ENCODE results near the gene KLHL25. TPM values are rescaled to one million over a fixed set of nuclear protein-coding genes. Genes with fewer than 3 reads are reported as not detected.
A peak's percentile ranks its signal among the peaks of the same experiment; 100 is the strongest.
"Not testable (repeated sequence)": the region's sequence is repeated elsewhere in the genome, so short reads cannot be mapped to it uniquely, and the experiment has no call there.

The KLHL25 gene, protein sequence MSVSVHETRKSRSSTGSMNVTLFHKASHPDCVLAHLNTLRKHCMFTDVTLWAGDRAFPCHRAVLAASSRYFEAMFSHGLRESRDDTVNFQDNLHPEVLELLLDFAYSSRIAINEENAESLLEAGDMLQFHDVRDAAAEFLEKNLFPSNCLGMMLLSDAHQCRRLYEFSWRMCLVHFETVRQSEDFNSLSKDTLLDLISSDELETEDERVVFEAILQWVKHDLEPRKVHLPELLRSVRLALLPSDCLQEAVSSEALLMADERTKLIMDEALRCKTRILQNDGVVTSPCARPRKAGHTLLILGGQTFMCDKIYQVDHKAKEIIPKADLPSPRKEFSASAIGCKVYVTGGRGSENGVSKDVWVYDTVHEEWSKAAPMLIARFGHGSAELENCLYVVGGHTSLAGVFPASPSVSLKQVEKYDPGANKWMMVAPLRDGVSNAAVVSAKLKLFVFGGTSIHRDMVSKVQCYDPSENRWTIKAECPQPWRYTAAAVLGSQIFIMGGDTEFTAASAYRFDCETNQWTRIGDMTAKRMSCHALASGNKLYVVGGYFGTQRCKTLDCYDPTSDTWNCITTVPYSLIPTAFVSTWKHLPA
- total RNA-seq: 4.5 and 6.6 TPM in 2 replicates
- 3.7 TPM for polyA plus RNA-seq (2012)

DNA sequence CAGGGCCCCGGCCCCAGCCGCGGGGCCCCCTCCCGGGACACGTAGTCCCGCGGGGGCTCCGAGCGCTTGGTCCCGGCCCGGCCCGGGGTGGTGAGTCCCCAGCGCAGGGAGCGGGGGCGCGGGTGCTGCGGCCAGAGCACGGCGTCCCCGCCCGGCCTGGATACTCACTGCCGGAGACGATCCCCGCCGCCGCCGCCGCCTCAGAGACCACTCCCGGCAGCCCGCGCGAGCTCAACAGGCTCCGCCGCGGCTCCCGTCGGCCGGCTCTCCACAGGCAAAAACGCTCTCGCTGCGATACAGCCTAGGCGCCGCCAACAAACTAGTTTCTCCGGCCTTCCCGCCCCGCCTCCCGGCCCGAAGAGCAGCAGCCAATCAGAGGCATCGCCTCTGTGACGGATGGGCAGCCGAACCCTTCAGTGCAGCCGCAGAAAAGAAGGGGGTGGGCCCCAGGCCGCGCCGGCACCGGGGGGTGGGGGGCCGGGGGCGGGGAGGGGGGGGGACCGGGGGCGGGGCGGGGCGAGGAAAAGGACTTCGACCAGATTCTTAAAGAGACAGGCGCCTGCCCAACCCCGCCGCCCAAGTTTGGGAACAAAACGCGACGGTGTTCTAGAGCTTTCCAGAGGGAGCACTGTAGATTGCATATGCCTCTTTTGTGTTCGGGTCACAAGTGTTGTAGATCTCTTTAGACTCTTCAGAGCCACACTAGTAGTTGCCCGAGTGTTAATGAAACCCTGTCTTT lies at the start of gene KLHL25:
TSS of gene KLHL25 (minus strand) at position 328 of the 739 bp plus-strand sequence. CDS start 25,115 bp downstream, outside the sequence.
- peak; percentile 96 for DNase-seq (ENCODE audit: low read depth)

DNA sequence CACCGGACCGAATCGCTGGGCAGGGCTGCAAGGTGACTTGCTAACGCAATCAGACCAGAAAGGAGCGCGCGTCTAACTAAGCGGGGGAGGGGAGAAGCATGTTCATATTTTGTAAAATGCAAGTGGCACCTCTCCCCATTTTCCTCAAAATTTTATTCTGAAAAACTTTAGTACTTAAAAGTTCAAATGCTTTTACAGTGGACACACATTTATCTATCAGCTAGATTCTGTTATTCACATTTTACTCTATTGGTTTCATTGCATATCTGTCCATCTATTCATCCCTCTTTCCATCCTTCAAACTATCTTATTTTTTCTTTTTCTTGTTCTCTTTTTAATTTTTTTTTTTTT lies 46.1 kb upstream of the KLHL25 start:
- DNase-seq (ENCODE audit: low read depth): no peak

DNA sequence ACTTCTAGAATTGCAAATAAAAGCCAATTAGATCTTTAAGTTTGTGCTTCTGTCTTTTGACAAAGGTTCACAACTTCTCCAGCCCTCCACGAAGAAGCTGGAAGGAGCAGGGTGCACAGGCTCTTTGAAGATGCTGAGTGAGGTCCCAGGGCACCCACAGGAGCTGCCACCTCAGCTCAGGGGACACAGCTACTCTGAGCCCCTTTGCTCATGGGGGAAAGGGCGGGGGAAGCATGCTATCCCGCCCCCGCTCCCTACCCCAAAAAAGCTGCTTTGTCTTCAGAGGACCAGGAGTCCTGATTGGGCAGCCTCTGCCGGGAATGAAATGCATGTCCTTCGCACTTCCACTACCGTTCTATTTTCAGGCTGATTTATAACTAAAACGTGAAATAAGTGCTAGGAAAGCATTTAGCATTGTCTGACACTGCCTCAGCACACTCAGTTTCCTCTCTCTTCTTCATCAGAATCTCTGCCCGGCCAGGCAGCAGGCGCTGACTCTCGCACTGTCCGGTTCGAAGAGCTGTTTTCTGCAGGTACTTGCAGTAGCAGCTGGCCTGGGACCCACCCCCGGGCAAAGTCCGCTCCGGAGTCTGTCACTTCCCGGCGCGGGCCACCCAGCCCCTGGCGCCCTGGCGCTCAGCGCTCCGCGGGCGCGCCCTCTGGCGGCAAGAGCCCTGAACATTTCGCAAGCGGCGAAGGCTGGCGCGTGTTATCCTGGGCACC lies 45.5 kb upstream of the KLHL25 start:
- DNase-seq (ENCODE audit: low read depth): peak; percentile 79

DNA sequence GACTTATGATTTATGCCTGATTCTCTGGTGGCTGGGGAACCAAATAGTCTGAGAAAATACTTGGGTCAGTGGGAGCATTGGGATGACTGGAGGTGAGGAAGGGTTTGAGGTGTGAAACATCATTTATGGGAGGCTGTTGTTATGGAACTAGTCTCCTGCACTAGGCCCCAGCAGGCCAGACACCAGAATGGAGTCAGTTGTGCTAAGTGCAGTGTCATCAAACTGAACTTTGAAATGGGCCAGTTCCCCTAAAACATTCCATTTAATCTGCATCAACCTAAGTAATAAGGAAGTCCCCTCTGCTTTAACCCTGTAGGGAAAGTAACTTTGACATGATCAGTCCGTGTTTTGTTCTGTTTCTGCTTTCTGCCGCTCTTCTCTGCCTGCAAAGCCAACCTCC lies 44.9 kb upstream of the KLHL25 start:
- no peak for DNase-seq (ENCODE audit: low read depth)

DNA sequence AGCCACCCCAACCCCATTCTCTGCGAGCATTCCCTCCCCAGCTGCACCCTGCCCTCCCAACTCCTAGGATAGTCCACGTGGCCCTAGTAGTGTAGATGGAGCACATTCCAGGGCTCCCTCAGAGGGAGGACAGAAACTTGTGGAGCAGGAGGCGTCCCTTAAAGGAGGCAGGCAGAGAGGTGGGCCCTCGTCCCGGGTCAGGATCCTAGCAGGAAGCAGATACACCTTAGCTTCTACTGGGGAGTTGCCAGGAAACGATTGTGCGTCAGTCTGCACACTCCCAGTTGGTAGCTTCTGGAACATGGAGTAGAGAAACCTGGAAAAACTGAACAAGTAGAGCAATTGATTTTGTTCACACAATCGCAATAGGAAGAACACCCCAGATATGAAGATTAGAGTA lies 43.9 kb upstream of the KLHL25 start:
- DNase-seq (ENCODE audit: low read depth): no peak

DNA sequence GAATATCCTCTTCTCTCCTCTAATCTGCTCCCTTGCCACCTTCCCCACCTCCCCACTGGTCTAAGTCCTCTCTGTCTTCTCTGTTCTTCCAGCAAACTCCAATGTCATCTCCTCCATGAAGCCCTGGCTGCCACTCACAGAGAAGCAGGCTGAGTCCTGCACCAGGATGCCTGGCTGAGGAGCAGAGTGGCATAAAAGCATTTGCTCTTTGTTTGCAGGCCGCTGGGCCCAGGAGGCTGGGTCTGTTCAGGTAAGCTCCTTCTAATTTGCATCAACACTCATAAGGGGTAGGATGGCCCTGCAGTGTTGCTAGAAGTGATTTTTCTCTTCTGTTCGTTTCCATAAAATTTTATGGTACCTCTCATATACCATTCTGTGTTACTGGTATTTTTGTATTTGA lies 43.2 kb upstream of the KLHL25 start:
- no peak for DNase-seq (ENCODE audit: low read depth)

DNA sequence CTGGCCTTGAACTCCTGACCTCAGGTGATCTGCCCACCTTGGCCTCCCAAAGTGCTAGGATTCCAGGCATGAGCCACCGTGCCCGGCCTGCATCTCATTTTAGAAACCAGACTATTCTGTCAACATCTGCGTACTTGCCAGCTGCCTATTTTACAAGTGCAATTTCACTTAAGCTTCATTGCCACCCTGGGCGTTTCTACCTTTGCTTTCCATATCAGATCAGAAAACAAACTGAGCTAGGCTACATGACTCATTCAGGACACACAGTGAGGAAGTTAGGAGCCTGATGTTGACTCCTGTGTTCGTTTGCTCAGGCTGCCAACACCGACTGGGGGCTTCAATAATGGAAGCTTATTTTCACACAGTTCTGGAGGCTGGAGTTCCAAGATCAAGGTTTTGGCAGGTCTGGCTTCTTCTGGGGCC lies 42.3 kb upstream of the KLHL25 start:
- DNase-seq (ENCODE audit: low read depth): no peak

DNA sequence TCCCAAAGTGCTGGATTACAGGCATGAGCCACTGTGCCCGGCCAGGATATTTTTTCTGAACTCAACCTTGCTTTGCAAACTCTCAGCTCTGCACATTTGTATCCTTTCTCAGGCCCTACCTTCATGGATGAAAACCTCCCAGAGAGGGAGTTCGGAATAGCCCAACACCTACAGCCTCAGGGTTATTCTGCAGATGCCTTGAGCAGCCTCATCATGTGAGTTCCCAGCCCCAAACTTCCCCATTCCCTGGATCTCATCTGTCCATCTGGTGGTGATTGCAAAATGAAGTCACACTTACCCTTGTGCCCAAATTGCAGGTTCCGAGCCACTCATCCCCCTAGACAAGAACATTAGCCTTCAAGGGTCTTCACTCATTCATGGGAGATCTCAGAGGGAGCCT lies 39.9 kb upstream of the KLHL25 start:
- DNase-seq (ENCODE audit: low read depth): no peak

DNA sequence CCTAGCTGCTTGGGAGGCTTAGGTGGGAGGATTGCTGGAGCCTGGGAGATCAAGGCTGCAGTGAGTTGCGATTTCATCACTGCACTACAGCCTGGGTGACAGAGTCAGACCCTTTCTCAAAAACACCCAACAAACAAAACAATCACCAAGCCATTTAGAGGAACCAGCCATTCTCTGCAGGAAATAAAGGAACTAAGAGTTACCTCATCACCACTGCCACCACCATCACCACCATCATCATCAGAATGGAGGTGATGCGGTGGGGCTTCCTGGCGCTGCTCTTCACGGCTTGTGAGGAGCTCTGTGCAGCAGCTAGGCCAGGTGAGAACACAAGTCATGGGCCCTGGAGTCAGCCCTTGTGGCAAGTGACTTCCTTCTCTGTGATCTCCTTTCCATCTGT lies 37.7 kb upstream of the KLHL25 start:
- no peak for DNase-seq (ENCODE audit: low read depth)

DNA sequence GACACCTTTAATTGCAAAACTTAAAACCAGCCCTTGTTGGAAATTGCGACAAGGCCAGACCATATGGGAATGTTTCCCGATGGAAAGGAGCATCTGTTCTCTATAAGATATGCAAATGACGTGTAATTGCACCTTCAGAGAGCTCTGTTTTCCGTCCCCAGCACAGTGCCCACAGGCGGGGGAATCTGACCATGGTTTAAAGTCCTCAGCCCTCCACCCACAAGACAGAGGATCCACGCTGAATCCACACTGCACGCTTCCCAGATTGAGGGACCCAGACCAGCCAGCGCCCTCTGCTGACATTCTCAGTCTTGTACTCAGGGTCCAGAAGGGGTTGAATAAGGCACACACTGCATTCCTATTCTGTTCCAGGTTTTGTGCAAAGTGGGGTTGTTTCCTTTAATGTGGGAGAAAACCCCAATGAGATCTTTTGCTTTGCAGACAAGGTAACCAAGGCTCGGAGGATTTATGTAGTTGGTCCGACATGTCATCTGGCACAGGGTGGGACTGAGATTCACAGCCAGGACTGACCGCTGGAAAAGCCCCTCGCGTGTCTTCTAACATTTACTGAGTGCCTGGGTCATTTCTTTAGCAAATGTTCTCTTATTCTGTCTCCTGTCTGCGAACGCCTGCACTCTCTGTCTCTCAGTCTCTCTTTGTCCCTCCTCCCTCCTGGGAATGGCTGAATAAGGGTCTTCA lies 36.8 kb upstream of the KLHL25 start:
- DNase-seq (ENCODE audit: low read depth): peak; percentile 60

DNA sequence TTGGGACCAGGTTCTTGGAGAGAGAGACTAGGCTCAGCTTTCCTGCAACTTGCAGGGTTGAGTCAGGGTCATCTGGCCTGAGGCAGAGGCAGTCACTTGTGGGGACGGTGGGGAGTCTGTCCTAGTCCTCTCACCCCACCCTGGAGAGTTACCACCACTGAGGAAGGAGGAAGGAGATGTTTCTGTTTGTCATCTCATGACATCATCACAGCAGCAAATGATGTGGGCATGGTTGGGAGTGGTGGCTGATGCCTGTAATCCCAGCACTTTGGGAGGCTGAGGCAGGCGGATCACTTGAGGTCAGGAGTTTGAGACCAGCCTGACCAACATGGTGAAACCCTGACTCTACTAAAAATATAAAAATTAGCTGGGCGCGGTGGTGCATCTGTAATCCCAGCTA lies 35.0 kb upstream of the KLHL25 start:
- not testable (repeated sequence) for DNase-seq (ENCODE audit: low read depth)

DNA sequence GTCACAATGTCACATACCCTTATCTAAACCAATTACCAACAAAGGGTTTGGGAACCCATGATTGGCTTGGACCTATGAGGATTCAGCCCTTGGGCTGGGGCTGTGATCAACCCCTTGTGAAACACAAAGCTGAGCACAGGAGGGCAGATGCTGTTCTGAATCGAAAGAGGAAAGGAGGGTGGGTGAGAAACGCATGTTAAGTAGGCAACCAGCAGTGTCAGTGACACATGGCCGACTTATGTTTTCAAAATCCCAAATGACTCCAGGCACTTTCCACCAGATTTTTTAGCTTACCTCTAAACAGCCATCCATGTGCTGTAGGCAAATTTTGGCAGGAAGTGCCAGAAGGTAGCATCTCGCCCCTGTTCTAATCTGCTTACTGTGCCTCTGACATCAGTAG lies 34.1 kb upstream of the KLHL25 start:
- no peak for DNase-seq (ENCODE audit: low read depth)

DNA sequence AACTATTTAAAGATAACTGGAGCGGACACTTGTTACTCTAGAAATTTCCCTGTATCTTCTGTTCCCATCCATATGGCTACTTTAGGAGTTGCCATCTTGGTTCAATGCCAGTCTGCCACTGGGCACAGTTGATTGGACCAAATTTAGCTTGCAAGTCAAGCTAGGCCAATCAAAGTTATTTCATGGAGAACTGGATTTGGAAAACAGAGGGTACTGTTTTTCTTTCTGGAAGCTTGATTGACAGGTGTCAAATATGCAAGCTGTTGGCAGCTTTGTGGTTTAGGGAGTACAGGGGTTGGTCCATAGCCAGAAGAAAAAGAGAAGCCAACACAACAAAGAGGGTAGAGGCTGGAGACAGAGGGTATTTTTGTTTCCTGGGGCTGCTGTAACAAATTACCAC lies 33.4 kb upstream of the KLHL25 start:
- peak; percentile 44 for DNase-seq (ENCODE audit: low read depth)

DNA sequence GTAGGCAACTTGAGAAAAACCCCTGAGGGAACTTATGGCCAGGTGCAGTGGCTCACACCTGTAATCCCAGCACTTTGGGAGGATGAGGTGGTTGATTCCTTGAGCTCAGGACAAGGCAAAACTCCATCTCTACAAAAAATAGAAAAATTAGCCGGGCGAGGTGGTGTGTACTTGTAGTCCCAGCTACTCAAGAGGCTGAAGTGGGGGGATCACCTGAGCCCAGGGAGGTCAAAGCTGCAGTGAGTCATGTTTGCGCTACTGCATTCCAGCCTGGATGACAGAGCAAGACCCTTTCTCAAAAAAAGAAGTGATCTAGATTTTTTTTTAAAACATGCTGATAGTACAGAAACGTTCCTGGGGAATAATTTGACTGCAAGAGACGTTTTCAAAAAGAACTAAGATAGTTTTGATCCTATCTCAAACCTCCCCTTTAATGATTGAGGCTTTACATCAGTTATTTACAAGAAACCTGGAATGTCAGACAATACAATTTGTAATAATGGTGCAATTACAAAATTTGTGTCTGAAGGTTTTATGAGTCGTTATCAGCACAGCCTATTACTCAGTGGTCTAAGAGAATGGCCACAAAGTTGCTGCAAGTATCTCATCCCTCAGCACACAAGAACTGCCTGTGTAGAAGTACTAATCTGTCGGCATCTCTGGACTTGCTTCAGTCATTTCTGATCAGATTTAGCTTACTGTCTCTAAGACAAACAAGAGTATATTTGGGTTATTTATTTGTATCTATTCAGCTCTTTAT lies 32.2 kb upstream of the KLHL25 start:
- DNase-seq (ENCODE audit: low read depth): no peak

DNA sequence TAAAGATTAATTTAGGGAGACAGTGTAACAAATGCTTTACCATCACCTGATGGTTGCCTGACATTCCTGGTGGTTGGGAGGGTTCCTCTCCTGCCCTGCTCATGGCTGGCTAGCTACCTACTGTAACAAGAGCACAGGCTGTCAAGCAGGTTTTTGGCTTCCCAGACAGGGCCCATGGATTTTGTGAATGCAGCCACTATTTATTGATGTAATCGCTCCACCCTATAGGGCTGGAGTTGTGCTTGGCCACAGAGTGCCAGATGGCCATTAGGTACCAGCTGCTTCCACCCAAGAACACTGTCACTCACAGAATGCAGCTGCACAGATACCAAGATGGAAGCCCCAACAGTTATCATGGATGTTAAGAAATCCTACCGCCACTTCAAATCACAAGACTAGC lies 31.0 kb upstream of the KLHL25 start:
- DNase-seq (ENCODE audit: low read depth): peak; percentile 48

DNA sequence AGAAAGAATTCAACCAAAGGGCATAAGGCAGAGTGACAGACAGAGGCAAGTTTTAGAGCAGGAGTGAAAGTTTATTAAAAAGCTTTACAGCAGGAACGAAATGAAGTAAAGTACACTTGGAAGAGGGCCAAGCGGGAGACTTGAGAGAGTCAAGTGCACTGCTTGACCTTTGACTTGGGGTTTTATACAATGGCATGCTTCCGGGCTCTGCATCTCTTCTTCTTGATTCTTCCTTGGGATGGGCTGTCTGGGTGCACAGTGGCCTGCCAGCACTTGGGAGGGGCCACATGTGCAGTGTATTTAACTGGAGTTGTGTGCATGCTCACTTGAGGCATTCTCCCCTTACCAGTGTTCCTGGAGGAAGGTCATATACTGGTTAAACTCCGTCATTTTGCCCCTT lies 30.4 kb upstream of the KLHL25 start:
- no peak for DNase-seq (ENCODE audit: low read depth)

DNA sequence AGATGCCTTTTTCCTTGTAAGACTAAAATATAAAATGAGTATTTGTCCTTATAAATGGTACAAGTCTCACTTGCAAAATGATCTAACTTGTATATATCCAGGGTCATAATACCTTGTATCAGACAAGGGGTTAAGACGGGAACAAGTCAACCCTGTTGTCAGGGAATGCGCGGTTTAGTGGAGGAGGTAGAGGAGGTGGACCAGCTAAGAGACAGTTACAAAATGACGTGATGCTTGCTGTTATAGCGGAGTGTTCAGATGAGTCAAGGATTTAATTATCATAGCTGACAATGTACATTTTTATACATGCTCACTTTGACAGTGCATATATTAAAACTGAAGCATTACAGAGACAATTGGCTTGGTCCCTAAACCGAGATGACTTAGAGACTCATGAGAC lies 26.8 kb upstream of the KLHL25 start:
- no peak for DNase-seq (ENCODE audit: low read depth)

DNA sequence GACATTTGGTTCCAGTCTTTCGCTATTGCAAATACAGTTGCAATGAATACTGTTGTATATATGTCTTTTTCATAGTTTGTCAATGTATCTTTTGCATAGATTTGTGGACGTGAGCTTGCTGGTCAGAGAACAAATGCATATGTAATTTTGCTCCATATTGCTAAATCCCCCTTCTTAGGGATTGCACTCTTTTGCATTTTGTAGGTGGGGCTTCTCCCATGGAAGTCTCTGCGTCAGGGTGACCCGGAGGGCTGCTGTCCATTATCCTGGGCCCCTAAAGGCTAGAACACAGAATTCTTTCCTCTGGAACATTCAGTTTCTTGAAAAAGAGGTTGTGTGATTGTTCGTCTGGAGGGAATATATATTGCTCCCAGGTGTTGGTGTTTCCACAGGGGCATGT lies 25.2 kb upstream of the KLHL25 start:
- no peak for DNase-seq (ENCODE audit: low read depth)

DNA sequence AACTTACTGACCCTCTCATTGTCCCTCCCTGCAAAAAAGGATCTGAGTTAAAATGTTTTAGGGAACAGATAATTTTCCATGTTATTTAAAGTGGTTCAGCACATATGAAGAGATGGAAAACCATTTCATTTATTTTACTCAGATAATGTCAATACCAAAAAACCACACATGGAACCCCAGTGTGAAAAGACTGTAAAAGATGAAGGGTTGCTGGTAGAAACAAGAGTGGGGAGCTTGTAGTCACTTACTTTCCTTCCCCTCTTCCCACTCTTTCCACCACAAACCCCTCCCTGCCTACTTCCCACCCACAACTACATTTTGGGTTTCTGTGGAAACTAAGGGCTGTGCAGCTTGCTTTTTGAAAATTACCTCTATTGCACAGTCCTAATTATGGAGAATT lies 18.5 kb upstream of the KLHL25 start:
- no peak for DNase-seq (ENCODE audit: low read depth)

DNA sequence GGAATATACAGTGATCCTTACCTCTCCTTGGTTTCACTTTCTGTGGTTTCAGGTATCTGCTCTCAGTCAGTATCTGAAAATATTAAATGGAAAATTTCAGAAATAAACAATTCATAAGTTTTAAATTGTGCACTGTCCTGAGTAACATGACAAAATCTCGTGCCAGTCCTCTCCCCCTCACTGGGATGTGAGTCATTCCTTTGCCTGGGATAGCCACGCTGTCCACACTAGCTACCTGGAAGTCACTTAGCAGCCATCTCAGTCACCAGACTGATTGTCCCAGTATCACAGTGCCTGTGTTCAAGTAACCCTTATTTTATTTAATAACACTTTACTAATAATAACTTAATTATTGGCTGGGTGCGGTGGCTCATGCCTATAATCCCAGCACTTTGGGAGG lies 15.3 kb upstream of the KLHL25 start:
- no peak for DNase-seq (ENCODE audit: low read depth)

Data from myocyte (in vitro differentiated cells).